Ectodermal cell (in vitro differentiated cells): ENCODE results near the gene NCOA3.
"Not testable (repeated sequence)": the region's sequence is repeated elsewhere in the genome, so short reads cannot be mapped to it uniquely, and the experiment has no call there.

ENCODE experiments used
- H3K27ac ChIP-seq: 2 replicates; pipeline ENCODE4 v1.7.0; 2013; ENCODE audit warnings: mild to moderate bottlenecking, low read depth, low read length; ENCODE audit not compliant: insufficient read depth, poor library complexity, severe bottlenecking
- H3K27me3 ChIP-seq: 2 replicates; pipeline ENCODE4 v1.7.0; 2013; ENCODE audit warnings: mild to moderate bottlenecking, low read length; ENCODE audit not compliant: insufficient read depth, control insufficient read depth, poor library complexity, severe bottlenecking
- H3K36me3 ChIP-seq: one replicate; pipeline ENCODE4 v1.7.0; 2013; ENCODE audit warnings: low read length; ENCODE audit not compliant: control insufficient read depth, insufficient read depth
- H3K4me1 ChIP-seq: one replicate; pipeline ENCODE4 v1.7.0; 2013; ENCODE audit warnings: low read length; ENCODE audit not compliant: control insufficient read depth, insufficient read depth
- H3K4me3 ChIP-seq: 2 replicates; pipeline ENCODE4 v1.7.0; 2013; ENCODE audit warnings: low read depth, low read length, control low read depth; ENCODE audit not compliant: insufficient read depth
- H3K9me3 ChIP-seq: 2 replicates; pipeline ENCODE4 v1.7.0; 2013; ENCODE audit warnings: mild to moderate bottlenecking, low read length, moderate library complexity; ENCODE audit not compliant: control insufficient read depth
- WGBS, 2 experiments: methylation state at CpG; one replicate each; pipeline ENCODE4 v1.1.7; 2013; ENCODE audit warnings: missing lambda C conversion rate in 2 of 2; 5-methylcytosine and 5-hydroxymethylcytosine counted together

NCOA3 gene

GRCh38 chr20:47580686-47581085 lies 79.0 kb downstream of the NCOA3 start:
- 89 to 96% methylated on average over 5 to 6 of the region's 7 CpGs for WGBS, 2 experiments
- not testable (repeated sequence) for H3K27ac ChIP-seq, H3K9me3 ChIP-seq, H3K4me3 ChIP-seq, H3K4me1 ChIP-seq, H3K36me3 ChIP-seq, H3K27me3 ChIP-seq

- H3K4me3 ChIP-seq: no peak overlapping the region
- no peak overlapping the region for H3K27ac ChIP-seq
- WGBS, 2 experiments: 90 to 95% methylated on average over 2 of the region's 2 CpGs
- no peaks in the 10 kb centered on the region for H3K27me3 ChIP-seq
- H3K4me1 ChIP-seq: peaks cover 6% of the 10 kb centered on the region
- no peaks in the 10 kb centered on the region for H3K36me3 ChIP-seq
- no peaks in the 10 kb centered on the region for H3K9me3 ChIP-seq
Observed at GRCh38 chr20:47581090-47581489, 79.4 kb downstream of the NCOA3 start.

GRCh38 chr20:47583551-47583950 lies 81.9 kb downstream of the NCOA3 start:
- Histone ChIP-seq H3K4me1 (peaks cover 5% of the 10 kb centered on the region), H3K4me3 (no peak overlapping the region), H3K9me3 (no peaks in the 10 kb centered on the region), H3K27me3 (no peaks in the 10 kb centered on the region), H3K27ac (no peak overlapping the region), H3K36me3 (no peaks in the 10 kb centered on the region)
- WGBS, 2 experiments: 83 to 97% methylated on average over 2 of the region's 2 CpGs

- Histone ChIP-seq H3K9me3 (no peaks in the 10 kb centered on the region), H3K27me3 (no peaks in the 10 kb centered on the region), H3K36me3 (no peaks in the 10 kb centered on the region), H3K4me3 (no peak overlapping the region), H3K27ac (no peak overlapping the region), H3K4me1 (peaks cover 5% of the 10 kb centered on the region)
- WGBS, 2 experiments: 93 to 97% methylated on average over 10 of the region's 10 CpGs
Observed at GRCh38 chr20:47585087-47585747, 83.5 kb downstream of the NCOA3 start.

- no peak overlapping the region for H3K27ac ChIP-seq
- H3K27me3 ChIP-seq: no peaks in the 10 kb centered on the region
- H3K9me3 ChIP-seq: no peaks in the 10 kb centered on the region
- H3K4me1 ChIP-seq: peaks cover 5% of the 10 kb centered on the region
- no peak overlapping the region for H3K4me3 ChIP-seq
- no peaks in the 10 kb centered on the region for H3K36me3 ChIP-seq
- WGBS, 2 experiments: 64 to 69% methylated on average over 4 to 6 of the region's 6 CpGs
Observed at GRCh38 chr20:47586649-47587294, 85.1 kb downstream of the NCOA3 start.

- no peaks in the 10 kb centered on the region for H3K9me3 ChIP-seq
- H3K27ac ChIP-seq: no peak overlapping the region
- 91 to 97% methylated on average over 6 to 8 of the region's 8 CpGs for WGBS, 2 experiments
- no peaks in the 10 kb centered on the region for H3K36me3 ChIP-seq
- no peak overlapping the region for H3K4me3 ChIP-seq
- peaks cover 5% of the 10 kb centered on the region for H3K4me1 ChIP-seq
- no peaks in the 10 kb centered on the region for H3K27me3 ChIP-seq
Observed at GRCh38 chr20:47588158-47588557, 86.5 kb downstream of the NCOA3 start.

- Histone ChIP-seq H3K27ac (no peak overlapping the region), H3K27me3 (no peaks in the 10 kb centered on the region), H3K4me3 (no peak overlapping the region), H3K36me3 (no peaks in the 10 kb centered on the region), H3K4me1 (peaks cover 5% of the 10 kb centered on the region), H3K9me3 (no peaks in the 10 kb centered on the region)
- WGBS, 2 experiments: 100% methylated on average over 1 of the region's 1 CpG
Observed at GRCh38 chr20:47591231-47591630, 89.5 kb downstream of the NCOA3 start.

- Histone ChIP-seq H3K4me1 (no peaks in the 10 kb centered on the region), H3K9me3 (no peaks in the 10 kb centered on the region), H3K27ac (no peak overlapping the region), H3K27me3 (no peaks in the 10 kb centered on the region), H3K4me3 (no peak overlapping the region), H3K36me3 (no peaks in the 10 kb centered on the region)
- WGBS, 2 experiments: 94% methylated on average over 6 of the region's 6 CpGs
Observed at GRCh38 chr20:47594157-47594556, 92.5 kb downstream of the NCOA3 start.

GRCh38 chr20:47595138-47595537 lies 93.5 kb downstream of the NCOA3 start:
- H3K36me3 ChIP-seq, H3K4me3 ChIP-seq, H3K27ac ChIP-seq, H3K9me3 ChIP-seq, H3K27me3 ChIP-seq, H3K4me1 ChIP-seq: not testable (repeated sequence)
- 88 to 91% methylated on average over 10 of the region's 10 CpGs for WGBS, 2 experiments

GRCh38 chr20:47596003-47596571 lies 94.4 kb downstream of the NCOA3 start:
- H3K9me3 ChIP-seq: no peaks in the 10 kb centered on the region
- WGBS, 2 experiments: 93 to 97% methylated on average over 4 to 6 of the region's 6 CpGs
- H3K36me3 ChIP-seq: no peaks in the 10 kb centered on the region
- H3K27me3 ChIP-seq: no peaks in the 10 kb centered on the region
- H3K4me3 ChIP-seq: no peak overlapping the region
- no peaks in the 10 kb centered on the region for H3K4me1 ChIP-seq
- no peak overlapping the region for H3K27ac ChIP-seq
